COLO829 (cell line): Measurements from ENCODE around the gene PABPC1L.
A peak's percentile ranks its signal among the peaks of the same experiment; 100 is the strongest.

Source experiments
- DNase-seq: peaks from one replicate; pipeline ENCODE4 v3.0.0; 2012; ENCODE audit warnings: low spot score

PABPC1L gene

DNA sequence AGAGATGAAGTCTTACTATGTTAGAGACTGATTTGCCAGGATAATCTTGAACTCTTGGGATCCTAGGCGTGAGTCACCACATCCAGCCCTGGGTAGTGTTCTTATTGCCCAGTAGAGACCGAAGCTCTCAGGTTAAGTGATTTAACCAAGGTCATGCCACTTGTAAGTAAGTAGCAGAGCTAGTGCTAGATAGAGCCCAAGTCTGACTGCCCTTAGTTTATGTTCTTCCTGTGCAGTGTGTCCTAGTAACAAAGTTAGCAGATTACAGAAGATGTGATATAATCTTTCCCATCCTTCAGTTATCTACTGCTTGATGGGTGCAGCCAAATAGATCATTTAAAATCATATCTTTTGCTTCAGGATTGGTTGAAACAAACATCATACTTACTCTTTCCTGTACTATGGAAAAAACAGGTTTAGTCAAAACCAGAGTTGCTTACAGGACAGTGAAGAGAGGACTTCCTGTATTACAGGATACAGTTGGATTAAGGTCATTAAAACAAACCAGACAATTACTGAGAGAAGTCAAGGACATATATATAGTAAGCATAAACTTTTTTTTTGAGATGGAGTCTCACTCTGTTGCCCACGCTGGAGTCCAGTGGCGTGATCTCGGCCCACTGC, 9.5 kb upstream of the PABPC1L start:
- DNase-seq, result no peak

- peak; percentile 96 for DNase-seq
These were observed 7.9 kb upstream of the PABPC1L start for GRCh38 chr20:44901974-44902373.

DNA sequence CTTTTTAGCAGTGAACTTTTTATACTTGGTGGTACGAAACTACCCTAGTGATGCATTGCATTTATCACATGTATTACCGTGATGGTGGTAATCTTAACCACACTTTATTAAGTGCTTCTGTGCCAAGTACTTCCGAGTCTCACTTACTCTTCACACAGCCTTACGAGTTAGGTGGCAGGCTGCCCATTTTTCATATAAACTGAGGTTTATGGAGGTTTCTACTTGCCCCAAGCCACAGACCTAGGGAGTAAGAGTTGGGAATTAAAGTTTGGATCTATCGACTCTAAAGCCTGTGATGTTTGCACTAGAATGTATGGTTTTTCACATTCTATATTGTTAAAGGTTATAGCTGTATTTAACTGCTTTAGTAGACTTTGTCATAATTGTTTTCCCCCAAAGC, 5.5 kb upstream of the PABPC1L start:
- DNase-seq, result no peak

GRCh38 chr20:44908987-44909871, 631 bp upstream of the PABPC1L start:
- no peak for DNase-seq

DNA sequence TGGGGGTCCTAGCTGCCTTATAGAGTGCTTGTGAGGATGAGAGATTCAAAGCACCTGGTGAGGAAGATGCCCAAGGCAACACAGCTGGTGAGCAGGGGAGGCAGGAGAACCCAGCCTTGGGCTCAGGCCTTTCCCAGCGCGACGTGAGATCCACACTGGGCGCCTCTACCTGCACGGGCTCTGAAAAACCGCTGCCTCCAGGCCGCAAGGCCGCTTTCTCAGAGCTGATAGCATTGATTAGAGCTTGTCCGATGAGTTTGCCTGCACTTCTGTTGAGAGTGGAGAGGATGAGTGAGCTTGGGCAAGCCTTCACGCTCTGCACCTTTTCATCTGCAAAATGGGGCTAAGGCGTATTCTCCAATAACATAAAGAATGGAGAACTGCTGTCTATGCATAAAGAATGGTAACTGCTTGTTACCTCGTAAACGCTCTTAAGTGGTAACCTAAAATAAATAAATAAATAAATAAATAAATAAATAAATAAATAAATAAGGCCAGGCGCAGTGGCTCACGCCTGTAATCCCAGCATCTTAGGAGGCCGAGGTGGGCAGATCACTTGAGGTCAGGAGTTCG, 916 bp downstream of the PABPC1L start:
- DNase-seq, result no peak

DNA sequence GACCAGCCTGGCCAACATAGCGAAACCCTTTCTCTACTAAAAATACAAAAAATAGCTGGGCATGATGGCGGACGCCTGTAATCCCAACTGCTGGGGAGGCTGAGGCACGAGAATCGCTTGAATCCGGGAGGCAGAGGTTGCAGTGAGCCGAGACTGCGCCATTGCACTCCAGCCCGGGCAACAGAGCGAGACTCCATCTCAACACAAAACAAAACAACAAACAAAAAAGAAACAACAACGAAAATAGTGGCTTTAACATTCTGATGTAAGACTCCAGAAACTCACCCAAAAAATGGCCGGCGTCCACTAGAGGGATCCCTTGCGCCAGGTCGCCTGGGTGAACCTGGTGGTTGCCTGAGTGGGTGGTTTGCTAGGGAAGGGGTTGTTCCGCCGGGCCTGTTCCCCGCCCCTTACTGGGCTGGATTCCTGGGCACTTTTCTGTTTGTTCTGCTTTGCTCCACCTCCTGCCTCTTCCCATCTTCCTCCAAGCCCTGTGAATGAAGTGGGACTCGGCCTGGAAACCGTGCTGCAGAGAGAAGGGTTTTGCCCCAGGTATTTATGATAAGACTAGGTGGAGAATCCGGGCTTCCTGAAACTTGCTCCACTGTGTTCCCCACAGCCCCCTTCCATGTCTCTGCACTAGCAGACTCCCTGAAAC, 1.5 kb downstream of the PABPC1L start:
- peak; percentile 50 for DNase-seq

DNA sequence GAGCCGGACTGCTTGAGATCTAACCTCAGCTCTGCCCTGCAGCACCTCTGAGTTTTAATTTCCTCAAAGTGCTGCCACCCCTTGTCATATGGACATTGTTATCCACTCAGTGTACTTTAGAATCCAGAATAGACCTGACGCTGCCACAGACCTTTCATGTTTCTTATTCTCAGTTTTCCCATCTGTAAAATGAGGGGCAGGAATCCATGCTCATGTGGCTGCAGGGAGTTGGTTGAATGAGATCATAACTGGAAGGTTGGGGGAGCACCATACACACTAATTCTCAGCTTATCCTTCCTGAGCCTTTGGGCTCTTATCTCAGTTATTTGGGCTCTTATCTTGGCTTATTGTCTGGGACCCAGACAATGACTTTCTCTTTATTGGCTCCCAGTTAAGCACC, 2.3 kb downstream of the PABPC1L start:
- DNase-seq, result no peak

GRCh38 chr20:44914924-44915323, 5.1 kb downstream of the PABPC1L start:
- DNase-seq, result no peak

GRCh38 chr20:44916586-44916985, 6.7 kb downstream of the PABPC1L start:
- no peak for DNase-seq

- DNase-seq, result no peak
These were observed 7.5 kb downstream of the PABPC1L start for GRCh38 chr20:44917399-44917798.

- DNase-seq, result no peak
These were observed 8.5 kb downstream of the PABPC1L start for GRCh38 chr20:44918342-44918741.

DNA sequence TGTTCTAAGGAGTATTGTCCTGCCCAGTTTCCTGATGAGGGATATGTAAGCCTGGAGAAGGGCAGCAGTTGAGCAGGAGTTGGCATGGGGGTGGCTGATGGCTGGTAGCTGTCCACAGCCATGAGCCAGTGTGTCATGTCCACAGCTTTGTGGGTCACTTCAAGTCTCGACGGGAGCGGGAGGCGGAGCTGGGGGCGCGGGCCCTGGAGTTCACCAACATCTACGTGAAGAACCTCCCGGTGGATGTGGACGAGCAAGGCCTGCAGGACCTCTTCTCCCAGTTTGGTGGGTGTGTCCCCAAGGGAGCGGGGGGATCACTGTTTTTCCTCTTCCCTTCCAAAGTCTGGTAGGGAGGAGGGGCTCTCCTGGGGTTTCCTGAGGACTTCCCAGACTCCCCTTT, 8.9 kb downstream of the PABPC1L start:
- DNase-seq, result no peak

DNA sequence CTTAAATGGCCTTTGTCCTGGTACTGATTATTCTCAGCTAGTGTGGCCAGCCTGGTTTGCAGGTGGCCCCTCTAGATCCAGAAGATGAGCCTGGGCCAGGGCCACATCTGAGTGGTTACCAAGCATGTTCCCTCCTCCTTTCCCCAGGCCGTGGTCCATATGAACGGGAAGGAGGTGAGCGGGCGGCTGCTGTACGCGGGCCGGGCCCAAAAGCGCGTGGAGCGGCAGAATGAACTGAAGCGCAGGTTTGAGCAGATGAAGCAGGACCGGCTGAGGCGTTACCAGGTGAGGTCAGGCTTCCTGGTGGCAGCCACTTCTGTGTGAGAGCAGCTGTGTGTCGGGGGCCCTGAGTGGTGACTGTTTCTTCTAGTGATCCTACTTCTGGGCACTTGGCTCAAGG, 11.6 kb downstream of the PABPC1L start:
- DNase-seq, result no peak

DNA sequence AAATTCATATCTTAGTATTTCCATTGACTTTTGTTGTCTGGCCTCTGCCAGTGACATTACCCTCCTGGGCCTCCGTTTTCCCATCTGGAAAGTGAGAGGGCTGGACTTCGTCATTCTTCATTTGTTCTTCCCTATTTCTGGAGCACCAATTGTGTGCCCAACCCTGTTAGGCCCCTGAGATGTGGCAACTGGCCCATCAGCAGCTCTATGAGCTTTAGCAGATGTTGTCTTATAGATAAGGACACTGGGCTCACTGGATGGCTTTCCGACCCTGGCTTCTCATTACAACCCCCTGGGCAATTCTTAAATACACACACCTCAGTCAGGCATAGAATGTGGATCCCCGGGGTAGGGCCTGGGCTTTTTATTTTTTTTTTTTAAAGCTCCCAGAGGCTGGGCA, 14.7 kb downstream of the PABPC1L start:
- DNase-seq, result no peak

DNA sequence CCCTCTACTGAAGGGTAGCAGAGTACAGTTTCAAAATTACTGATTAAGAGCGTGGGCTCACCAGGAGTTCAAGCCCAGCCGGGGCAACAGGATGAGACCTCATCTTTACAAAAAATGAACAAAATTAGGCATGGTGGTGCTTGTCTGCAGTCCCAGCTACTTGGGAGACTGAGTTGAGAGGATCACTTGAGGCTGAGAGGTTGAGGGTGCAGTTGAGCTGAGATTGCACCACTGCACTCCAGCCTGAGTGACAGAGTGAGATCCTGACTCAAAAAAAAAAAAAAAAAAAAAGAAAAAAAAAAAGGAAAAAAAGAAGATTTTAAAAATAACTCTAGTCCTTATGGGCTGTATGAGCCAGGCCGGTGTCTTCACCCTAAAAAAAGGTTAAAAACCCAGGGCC, 18.7 kb downstream of the PABPC1L start:
- no peak for DNase-seq

DNA sequence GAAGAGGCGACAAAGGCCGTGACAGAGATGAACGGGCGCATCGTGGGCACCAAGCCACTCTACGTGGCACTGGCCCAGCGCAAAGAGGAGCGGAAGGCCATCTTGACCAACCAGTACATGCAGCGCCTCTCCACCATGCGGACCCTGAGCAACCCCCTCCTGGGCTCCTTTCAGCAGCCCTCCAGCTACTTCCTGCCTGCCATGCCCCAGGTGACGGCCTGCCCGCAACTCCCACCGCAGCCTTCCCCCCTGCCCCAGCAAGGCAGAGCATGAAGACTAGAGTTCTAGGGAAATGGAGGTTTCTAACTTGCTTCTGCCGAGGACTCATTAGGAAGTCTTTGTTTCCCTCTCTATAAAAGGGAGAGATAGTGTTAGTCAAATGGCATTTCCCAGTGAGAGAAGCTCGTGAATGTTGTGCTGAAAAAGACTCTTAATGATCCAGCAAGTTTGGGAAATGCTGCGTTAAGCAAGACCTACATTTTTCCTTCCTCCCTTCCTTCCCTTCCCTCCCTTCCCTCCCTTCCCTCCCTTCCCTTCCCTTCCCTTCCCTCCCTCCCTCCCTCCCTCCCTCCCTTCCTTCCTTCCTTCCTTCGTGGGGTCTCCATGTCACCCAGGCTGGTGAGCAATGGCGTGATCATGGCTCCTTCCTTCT, 20.8 kb downstream of the PABPC1L start:
- no peak for DNase-seq

DNA sequence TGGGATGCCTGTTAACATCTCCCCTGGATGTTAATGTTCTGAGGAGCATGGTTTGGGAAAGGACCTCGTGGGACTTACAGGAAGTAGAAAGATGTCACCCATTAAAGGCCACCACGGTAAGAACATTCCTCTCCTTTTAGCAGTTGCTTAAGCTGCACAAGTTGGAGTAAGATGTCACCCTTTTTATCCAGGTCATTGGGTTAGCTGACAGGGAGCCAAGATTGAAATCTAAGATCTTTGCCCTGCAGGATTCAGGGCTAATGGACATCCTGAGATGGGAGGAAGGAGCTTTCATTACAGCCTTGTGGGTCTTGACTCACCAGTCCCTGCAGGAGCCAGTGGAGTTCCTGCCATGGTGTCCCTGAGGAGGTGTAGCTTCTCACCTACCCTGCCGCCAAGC, 22.1 kb downstream of the PABPC1L start:
- no peak for DNase-seq

DNA sequence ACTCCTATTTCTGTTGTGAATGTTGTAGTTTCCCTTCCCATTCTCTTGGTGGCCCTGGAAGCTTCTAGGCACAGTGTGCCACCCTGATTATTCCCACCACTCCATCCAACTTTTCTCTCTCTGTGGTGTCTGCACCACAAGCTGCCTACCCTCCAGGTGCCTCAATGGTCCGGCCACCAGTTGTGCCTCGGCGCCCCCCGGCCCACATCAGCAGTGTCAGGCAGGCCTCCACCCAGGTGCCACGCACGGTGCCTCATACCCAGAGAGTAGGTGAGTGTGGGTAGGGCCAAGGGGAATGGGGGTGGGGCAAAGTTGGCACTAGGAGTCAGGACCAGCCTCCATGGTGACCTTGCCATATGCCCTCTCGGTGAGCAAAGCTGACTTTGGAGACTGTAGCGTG, 23.1 kb downstream of the PABPC1L start:
- DNase-seq, result no peak

GRCh38 chr20:44936510-44936909, 26.6 kb downstream of the PABPC1L start:
- no peak for DNase-seq

GRCh38 chr20:44938637-44939036, 28.8 kb downstream of the PABPC1L start:
- no peak for DNase-seq

- no peak for DNase-seq
These were observed 31.3 kb downstream of the PABPC1L start for GRCh38 chr20:44941120-44941691.
